Measurements from ENCODE around the gene SAMD4A.
A peak's percentile ranks its signal among the peaks of the same experiment; 100 is the strongest.

The SAMD4A gene

DNA sequence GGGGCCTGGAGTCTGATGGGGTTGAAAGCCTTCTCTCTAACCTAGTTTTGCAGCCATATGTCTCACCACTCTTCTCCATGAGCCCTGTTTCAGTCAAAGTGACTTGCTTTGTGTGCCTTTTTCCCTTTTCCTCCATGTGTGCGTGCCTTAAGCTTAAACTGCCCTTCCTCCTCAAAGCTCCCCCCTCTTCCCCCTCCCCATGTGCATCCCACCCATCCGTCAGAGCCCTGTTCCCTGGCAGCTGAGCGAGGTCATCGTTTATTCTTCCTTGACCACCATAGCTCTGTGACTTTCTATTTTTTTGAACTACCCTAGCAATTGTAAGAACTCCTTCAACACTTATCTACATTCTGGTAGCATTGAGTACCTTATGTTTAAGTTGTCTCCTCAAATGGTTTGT lies 24.9 kb downstream of the SAMD4A start:
- H3K4me3 ChIP-seq (ENCODE audit: low read length) = no peak overlapping the region
- no peak for DNase-seq (ENCODE audit: low read depth)
- TF ChIP-seq, protein P1, sequence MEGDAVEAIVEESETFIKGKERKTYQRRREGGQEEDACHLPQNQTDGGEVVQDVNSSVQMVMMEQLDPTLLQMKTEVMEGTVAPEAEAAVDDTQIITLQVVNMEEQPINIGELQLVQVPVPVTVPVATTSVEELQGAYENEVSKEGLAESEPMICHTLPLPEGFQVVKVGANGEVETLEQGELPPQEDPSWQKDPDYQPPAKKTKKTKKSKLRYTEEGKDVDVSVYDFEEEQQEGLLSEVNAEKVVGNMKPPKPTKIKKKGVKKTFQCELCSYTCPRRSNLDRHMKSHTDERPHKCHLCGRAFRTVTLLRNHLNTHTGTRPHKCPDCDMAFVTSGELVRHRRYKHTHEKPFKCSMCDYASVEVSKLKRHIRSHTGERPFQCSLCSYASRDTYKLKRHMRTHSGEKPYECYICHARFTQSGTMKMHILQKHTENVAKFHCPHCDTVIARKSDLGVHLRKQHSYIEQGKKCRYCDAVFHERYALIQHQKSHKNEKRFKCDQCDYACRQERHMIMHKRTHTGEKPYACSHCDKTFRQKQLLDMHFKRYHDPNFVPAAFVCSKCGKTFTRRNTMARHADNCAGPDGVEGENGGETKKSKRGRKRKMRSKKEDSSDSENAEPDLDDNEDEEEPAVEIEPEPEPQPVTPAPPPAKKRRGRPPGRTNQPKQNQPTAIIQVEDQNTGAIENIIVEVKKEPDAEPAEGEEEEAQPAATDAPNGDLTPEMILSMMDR (IDR thresholded peaks at IDR 0.05; ENCODE audit: insufficient read depth, low read depth, low read length, missing control alignments) = no peak

DNA sequence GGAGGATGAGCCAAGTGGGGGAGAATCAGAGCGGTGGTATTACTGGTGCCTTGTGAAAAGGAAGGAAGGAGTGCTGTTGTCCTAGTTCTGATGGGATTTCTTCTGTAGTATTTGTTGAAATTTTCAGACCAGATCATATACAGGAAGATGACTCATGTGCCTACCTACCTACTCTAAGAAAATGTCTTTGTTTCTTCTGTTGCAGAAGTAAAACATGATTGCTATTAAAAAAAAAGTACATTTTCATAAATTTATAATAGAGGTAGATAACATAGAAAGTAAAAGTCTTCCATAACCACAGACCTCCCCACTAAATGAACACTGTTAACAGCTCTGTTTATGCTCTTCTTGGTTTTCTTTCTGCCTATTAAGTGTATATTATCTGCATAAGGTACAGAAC lies 26.9 kb downstream of the SAMD4A start:
- H3K4me3 ChIP-seq (ENCODE audit: low read length) = no peak overlapping the region
- TF ChIP-seq, protein P1 (IDR thresholded peaks at IDR 0.05; ENCODE audit: insufficient read depth, low read depth, low read length, missing control alignments) = no peak
- peak; percentile 51 for DNase-seq (ENCODE audit: low read depth)

DNA sequence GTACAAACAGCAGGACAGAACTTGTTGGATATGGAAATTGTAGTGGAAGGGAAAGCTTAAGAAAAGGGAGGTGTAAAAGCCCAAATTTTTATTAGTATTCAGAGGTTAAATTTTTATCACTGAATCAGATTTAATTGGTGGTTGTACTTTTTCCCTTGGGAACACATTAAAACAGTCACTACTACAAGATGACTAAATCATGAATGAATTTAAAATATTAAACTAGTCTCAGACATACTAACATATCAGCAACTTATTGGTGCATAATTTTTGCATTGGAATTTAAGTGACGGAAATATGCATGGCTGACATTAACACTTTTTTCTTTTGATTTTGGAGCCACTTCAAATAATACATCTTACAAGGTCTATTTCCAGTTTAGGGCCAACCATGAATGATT lies 27.6 kb downstream of the SAMD4A start:
- TF ChIP-seq, protein P1 (IDR thresholded peaks at IDR 0.05; ENCODE audit: insufficient read depth, low read depth, low read length, missing control alignments) = no peak
- no peak for DNase-seq (ENCODE audit: low read depth)
- no peak overlapping the region for H3K4me3 ChIP-seq (ENCODE audit: low read length)

DNA sequence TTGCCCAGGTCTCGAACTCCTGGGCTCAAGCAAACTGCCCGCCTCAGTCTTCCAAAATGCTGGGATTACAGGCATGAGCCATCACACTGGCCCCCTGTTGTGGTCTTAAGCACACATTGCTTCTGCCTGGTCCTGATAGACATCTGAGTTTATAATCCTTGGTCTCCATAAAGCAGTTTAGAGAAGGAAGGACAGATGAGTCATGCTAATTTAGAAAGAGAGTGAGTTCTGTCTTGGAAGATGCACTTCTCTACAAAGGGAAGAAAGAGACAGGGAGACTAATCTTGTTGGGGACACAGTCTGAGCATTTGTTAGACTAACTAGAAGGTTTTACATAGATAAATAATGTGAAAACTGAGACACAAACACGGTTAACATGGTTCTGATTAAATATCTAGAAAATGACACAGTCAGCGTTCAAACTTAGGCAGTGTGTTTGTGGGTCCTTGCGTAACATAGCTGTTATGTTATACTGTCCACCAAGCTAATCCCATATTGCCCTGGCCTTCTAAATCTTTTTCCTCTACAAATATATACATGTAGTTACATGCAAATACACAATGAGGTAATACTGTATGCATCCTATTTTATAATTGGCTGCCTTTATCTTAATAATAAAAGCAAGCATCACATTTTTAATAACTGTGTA lies 31.0 kb downstream of the SAMD4A start:
- TF ChIP-seq, protein P1 (IDR thresholded peaks at IDR 0.05; ENCODE audit: insufficient read depth, low read depth, low read length, missing control alignments) = no peak
- H3K4me3 ChIP-seq (ENCODE audit: low read length) = no peak overlapping the region
- peak; percentile 77 for DNase-seq (ENCODE audit: low read depth)

DNA sequence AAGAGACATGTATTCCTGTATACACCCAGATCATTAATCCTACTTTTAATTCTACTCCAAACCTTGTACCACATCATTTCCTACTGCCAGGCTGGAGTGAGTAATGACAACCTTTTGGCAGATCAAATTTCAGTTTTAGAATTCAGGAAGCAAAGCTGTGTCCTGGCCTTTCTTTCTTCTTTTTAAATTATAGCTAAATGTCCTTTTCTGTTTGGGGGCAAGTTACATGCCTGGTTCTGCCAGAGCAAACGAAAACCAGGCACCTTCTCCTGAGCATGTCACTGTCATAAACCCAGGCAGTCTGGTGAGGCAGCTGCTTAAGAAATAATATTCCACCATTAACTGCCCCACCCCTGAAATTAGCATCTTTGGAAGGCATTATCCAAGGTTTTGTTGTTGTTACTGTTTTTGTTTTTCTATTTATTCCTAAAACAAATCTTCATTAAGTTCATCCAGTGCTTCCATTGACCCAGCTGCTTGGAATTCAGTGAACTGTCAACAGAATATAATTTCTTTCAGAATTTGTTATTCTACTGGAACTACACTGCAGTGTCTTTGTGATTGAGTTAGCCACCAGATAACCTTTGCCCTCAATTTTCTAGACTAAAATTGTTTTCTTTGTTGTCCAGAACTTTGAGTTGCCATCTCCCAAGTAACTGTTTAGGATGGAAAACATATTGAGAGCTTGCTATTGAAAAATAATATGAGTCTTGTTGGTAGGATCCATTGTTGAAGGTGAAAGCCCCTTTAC lies 33.2 kb downstream of the SAMD4A start:
- DNase-seq (ENCODE audit: low read depth) = peak; percentile 57
- H3K4me3 ChIP-seq (ENCODE audit: low read length) = no peak overlapping the region
- TF ChIP-seq, protein P1 (IDR thresholded peaks at IDR 0.05; ENCODE audit: insufficient read depth, low read depth, low read length, missing control alignments) = no peak

DNA sequence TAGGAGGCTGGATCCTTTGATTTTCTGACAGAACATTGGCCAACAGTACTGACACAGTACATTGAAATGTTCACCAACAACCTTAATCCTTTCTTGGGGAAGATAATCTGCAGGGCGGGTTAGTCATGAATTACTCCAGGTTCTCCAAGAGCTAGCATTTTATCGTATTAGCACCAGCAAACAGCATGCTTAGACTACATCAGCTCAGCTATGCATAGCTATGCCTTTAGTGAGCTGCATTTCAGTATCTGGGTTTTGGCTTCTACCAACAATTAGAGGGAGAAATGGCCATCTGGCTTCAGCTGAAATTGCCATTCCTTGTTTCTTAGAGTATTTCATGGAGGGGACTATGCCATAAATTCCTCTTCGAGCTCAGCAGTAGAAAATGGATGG lies 33.8 kb downstream of the SAMD4A start:
- TF ChIP-seq, protein P1 (IDR thresholded peaks at IDR 0.05; ENCODE audit: insufficient read depth, low read depth, low read length, missing control alignments) = no peak
- peak; percentile 78 for DNase-seq (ENCODE audit: low read depth)
- no peak overlapping the region for H3K4me3 ChIP-seq (ENCODE audit: low read length)
